SK-N-SH (cell line): ENCODE measurements around the gene IFNL4. TPM values are rescaled to one million over a fixed set of nuclear protein-coding genes. Genes with fewer than 3 reads are reported as not detected.
"Not testable (repeated sequence)": the region's sequence is repeated elsewhere in the genome, so short reads cannot be mapped to it uniquely, and the experiment has no call there.

ENCODE experiments used
- CTCF ChIA-PET: fragments of 300-600, 350-600 bp; formaldehyde crosslinking; extraction: SDS; loops from one replicate; lab custom pipeline; 2021; lab: Yijun Ruan, JAX
- POLR2A ChIA-PET: fragments of 350-600 bp; sonication (Branson Sonifier 250); formaldehyde crosslinking; extraction: SDS; loops from one replicate; lab custom pipeline; 2020; ENCODE audit warnings: antibody characterized with exemption, inconsistent platforms; lab: Yijun Ruan, JAX
- DNase-seq: peaks from one replicate; pipeline ENCODE4 v3.0.0; 2012
- H2AFZ ChIP-seq: fragments of 200-600 bp; sonication (generic); 2 replicates; pipeline ENCODE4 v1.8.1; 2016; ENCODE audit warnings: antibody characterized with exemption, mild to moderate bottlenecking, low read depth
- H3F3A ChIP-seq: fragments of 200-600 bp; sonication (generic); replicated peaks from 2 replicates; pipeline ENCODE3; 2016; ENCODE audit warnings: antibody characterized with exemption, mild to moderate bottlenecking; ENCODE audit not compliant: insufficient read depth
- H3K27ac ChIP-seq, 2 experiments: fragments of 200-500 bp in 1 of 2; fragments of 200-600 bp in 1 of 2; sonication (Bioruptor generic) in 1 of 2; sonication (generic), shearing (Covaris generic) in 1 of 2; 2 replicates each; pipeline versions ENCODE4 v1.5.1 to v1.6.1; 2014 to 2016; ENCODE audit warnings: low read depth in 2 of 2, inconsistent platforms in 1 of 2, low read length in 1 of 2, mild to moderate bottlenecking in 1 of 2, mixed read lengths in 1 of 2
- H3K27me3 ChIP-seq: fragments of 200-600 bp; sonication (generic), shearing (Covaris generic); 2 replicates; pipeline ENCODE4 v1.6.1; 2016; ENCODE audit warnings: mixed run types; ENCODE audit not compliant: insufficient read depth
- H3K36me3 ChIP-seq, 2 experiments: fragments of 200-500 bp in 1 of 2; fragments of 200-600 bp in 1 of 2; sonication (Bioruptor generic) in 1 of 2; sonication (generic) in 1 of 2; replicated peaks in 1 of 2; 2 replicates each; pipeline versions ENCODE3 to v1.5.1; 2014 to 2016; ENCODE audit warnings: low read length in 1 of 2, mild to moderate bottlenecking in 1 of 2; ENCODE audit not compliant: insufficient read depth in 2 of 2, control insufficient read depth in 1 of 2
- H3K4me1 ChIP-seq, 2 experiments: fragments of 200-500 bp in 1 of 2; fragments of 200-600 bp in 1 of 2; sonication (Bioruptor generic) in 1 of 2; sonication (generic), shearing (Covaris generic) in 1 of 2; 2 replicates each; pipeline versions ENCODE4 v1.5.1 to v1.6.1; 2014 to 2016; ENCODE audit warnings: low read depth in 1 of 2, low read length in 1 of 2, mixed run types in 1 of 2; ENCODE audit not compliant: insufficient read depth in 2 of 2, control insufficient read depth in 1 of 2
- H3K4me2 ChIP-seq: fragments of 200-600 bp; sonication (generic), shearing (Covaris generic); 2 replicates; pipeline ENCODE4 v1.6.1; 2017; ENCODE audit warnings: mixed run types
- H3K4me3 ChIP-seq, 2 experiments: fragments of 200-500 bp in 1 of 2; fragments of 200-600 bp in 1 of 2; sonication (Bioruptor generic) in 1 of 2; sonication (generic), shearing (Covaris generic) in 1 of 2; 2 replicates each; pipeline versions ENCODE4 v1.5.1 to v1.8.1; 2014 to 2016; ENCODE audit warnings: low read depth in 2 of 2, inconsistent platforms in 1 of 2, low read length in 1 of 2, mild to moderate bottlenecking in 1 of 2, mixed read lengths in 1 of 2, moderate library complexity in 1 of 2
- H3K79me2 ChIP-seq: fragments of 200-600 bp; sonication (generic); 2 replicates; pipeline ENCODE4 v1.8.1; 2017; ENCODE audit warnings: mild to moderate bottlenecking; ENCODE audit not compliant: insufficient read depth
- H3K9ac ChIP-seq: fragments of 200-600 bp; sonication (generic); 2 replicates; pipeline ENCODE4 v1.6.1; 2017; ENCODE audit warnings: mixed run types
- H3K9me2 ChIP-seq: fragments of 200-600 bp; sonication (generic); 2 replicates; pipeline ENCODE4 v1.6.1; 2017; ENCODE audit warnings: mixed run types
- H3K9me3 ChIP-seq: fragments of 200-600 bp; sonication (generic); 2 replicates; pipeline ENCODE4 v1.6.1; 2017; ENCODE audit warnings: mixed run types, mild to moderate bottlenecking, moderate library complexity
- H4K20me1 ChIP-seq: fragments of 200-600 bp; sonication (generic); 2 replicates; pipeline ENCODE4 v1.6.1; 2017; ENCODE audit warnings: mild to moderate bottlenecking, mixed run types; ENCODE audit not compliant: insufficient read depth
- CHD2 ChIP-seq: fragments of 150-350 bp; IDR thresholded peaks from 2 replicates; pipeline ENCODE4 v1.6.1; 2018; ENCODE audit warnings: low read length; ENCODE audit not compliant: partially characterized antibody
- FOSL2 ChIP-seq: IDR thresholded peaks from 2 replicates; pipeline ENCODE4 v1.4.0; 2012; ENCODE audit warnings: low read depth, mild to moderate bottlenecking, moderate library complexity, borderline replicate concordance
- GATA2 ChIP-seq: sonication (generic); formaldehyde crosslinking; IDR thresholded peaks from 2 replicates; pipeline ENCODE4 v1.5.0; 2020; ENCODE audit warnings: mild to moderate bottlenecking, missing genetic modification reagents
- MEF2A ChIP-seq: IDR thresholded peaks from 2 replicates; pipeline ENCODE4 v1.4.0; 2012; ENCODE audit warnings: low read depth, borderline replicate concordance
- NFIC ChIP-seq: IDR thresholded peaks from 2 replicates; pipeline ENCODE4 v1.4.0; 2012; ENCODE audit warnings: borderline replicate concordance
- NRF1 ChIP-seq: IDR thresholded peaks from 2 replicates; pipeline ENCODE4 v1.6.1; 2012; ENCODE audit warnings: low read depth, mild to moderate bottlenecking, low read length
- RAD21 ChIP-seq: IDR thresholded peaks from 2 replicates; pipeline ENCODE4 v1.6.1; 2012; ENCODE audit warnings: mild to moderate bottlenecking, low read length
- SIN3A ChIP-seq: IDR thresholded peaks from 2 replicates; pipeline ENCODE4 v1.6.1; 2012; ENCODE audit warnings: low read depth, mild to moderate bottlenecking, low read length, moderate library complexity, borderline replicate concordance
- WGBS: methylation state at CpG from one replicate; pipeline ENCODE4 v1.1.6; 2017; ENCODE audit warnings: low lambda C conversion rate; 5-methylcytosine and 5-hydroxymethylcytosine counted together
- polyA plus RNA-seq, 3 experiments: library from polyadenylated mRNA; depleted of rRNA; stranded (reverse); fragments of >200 nt; gene quantifications; 2 replicates each; pipeline ENCODE4 v1.2.3, GENCODE V29; 2012
- TF ChIP-seq, protein P1 (sequence below): IDR thresholded peaks from 2 replicates; pipeline ENCODE4; 2012
- TF ChIP-seq, protein P2 (sequence below): fragments of 150-350 bp; IDR thresholded peaks from 2 replicates; pipeline ENCODE4 v1.6.1; 2017; ENCODE audit warnings: antibody characterized with exemption, low read length, low read depth, borderline replicate concordance
- TF ChIP-seq, protein P3 (sequence below): IDR thresholded peaks from 2 replicates; pipeline ENCODE4 v1.4.0; 2012; ENCODE audit warnings: low read depth, borderline replicate concordance
- TF ChIP-seq, protein P4 (sequence below): fragments of 150-350 bp; IDR thresholded peaks from 2 replicates; pipeline ENCODE4 v1.6.1; 2016; ENCODE audit warnings: mild to moderate bottlenecking, low read depth, low read length

Gene IFNL4
- polyA plus RNA-seq, 1 of the 3 experiments (the other 2 are of a cell fraction): not detected

DNA sequence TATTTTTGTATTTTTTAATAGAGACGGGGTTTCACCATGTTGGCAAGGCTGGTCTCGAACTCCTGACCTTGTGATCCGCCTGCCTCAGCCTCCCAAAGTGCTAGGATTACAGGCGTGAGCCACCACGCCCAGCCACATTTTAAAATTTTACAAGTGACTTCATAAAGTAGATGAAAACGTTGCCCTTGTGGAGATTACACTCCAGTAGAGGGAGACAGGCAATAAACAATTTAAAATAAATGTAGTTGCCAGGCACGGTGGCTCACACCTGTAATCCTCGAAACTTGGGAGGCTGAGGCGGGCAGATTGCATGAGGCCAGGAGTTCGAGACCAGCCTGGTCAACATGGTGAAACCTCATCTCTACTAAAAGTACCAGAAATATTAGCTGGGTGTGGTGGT lies 29.5 kb downstream of the IFNL4 start:
- H3K9me3 ChIP-seq, H3K4me1 ChIP-seq, H3K79me2 ChIP-seq, POLR2A ChIA-PET, H3F3A ChIP-seq, H3K9me2 ChIP-seq, DNase-seq, H3K4me2 ChIP-seq, H3K36me3 ChIP-seq, H2AFZ ChIP-seq, H3K27ac ChIP-seq, H3K27me3 ChIP-seq, H4K20me1 ChIP-seq, H3K9ac ChIP-seq, H3K4me3 ChIP-seq: not testable (repeated sequence)
- 12% methylated on average over 10 of the region's 10 CpGs for WGBS
- TF ChIP-seq RAD21: 0 out of 2 replicates have a peak, but pooled peaks have one; percentile 6
- CTCF ChIA-PET: interaction anchor here (1.0 kb wide), 1 partner anchor 167 kb away, joined by 3 read pairs; no protein-coding TSS in a partner anchor

DNA sequence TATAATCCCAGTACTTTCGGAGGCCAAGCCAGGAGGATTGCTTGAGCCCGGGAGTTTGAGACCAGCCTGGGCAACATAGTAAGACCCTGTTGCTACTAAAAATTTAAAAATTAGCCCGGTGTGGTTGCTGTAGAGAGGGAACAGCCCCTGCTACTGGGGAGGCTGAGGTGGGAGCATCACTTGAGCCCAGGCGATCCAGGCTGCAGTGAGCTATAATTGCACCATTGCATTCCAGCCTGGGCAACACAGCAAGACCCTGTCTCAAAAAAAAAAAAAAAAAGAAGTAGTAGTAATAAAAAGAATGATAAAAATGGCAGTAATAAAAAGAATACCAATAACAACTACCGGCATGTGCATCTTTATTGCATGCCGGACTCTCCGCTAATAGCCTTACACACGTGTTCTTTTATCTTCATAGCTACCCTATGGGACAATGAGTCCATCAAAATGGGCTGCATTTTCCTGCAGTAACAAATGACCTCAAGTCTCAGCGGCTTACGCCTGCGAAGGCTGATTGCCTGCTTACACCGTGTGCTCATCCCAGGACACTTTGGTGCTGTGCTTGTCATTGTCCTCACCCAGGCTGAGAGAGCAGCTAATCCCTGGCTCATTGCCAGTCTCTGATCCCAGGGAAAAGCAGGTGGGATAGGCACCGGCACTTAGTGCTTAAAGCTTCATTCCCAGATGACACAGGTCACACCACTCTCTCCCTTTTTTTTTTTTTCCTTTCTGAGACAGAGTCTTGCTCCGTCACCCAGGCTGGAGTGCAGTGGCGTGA lies 30.2 kb downstream of the IFNL4 start:
- no peaks in the 10 kb centered on the region for H3K36me3 ChIP-seq
- H3K9me3 ChIP-seq: no peaks in the 10 kb centered on the region
- H3K4me2 ChIP-seq: no peak overlapping the region
- WGBS: 40% methylated on average over 15 of the region's 15 CpGs
- TF ChIP-seq MEF2A (no peak), GATA2 (CRISPR knock-in tag) (no peak), SIN3A (no peak), NRF1 (no peak), CHD2 (no peak), FOSL2 (no peak), NFIC (no peak)
- TF ChIP-seq, protein P1, sequence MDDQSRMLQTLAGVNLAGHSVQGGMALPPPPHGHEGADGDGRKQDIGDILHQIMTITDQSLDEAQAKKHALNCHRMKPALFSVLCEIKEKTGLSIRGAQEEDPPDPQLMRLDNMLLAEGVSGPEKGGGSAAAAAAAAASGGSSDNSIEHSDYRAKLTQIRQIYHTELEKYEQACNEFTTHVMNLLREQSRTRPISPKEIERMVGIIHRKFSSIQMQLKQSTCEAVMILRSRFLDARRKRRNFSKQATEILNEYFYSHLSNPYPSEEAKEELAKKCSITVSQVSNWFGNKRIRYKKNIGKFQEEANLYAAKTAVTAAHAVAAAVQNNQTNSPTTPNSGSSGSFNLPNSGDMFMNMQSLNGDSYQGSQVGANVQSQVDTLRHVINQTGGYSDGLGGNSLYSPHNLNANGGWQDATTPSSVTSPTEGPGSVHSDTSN: no peak
- TF ChIP-seq, protein P2, sequence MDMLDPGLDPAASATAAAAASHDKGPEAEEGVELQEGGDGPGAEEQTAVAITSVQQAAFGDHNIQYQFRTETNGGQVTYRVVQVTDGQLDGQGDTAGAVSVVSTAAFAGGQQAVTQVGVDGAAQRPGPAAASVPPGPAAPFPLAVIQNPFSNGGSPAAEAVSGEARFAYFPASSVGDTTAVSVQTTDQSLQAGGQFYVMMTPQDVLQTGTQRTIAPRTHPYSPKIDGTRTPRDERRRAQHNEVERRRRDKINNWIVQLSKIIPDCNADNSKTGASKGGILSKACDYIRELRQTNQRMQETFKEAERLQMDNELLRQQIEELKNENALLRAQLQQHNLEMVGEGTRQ: no peak
- TF ChIP-seq, protein P3, sequence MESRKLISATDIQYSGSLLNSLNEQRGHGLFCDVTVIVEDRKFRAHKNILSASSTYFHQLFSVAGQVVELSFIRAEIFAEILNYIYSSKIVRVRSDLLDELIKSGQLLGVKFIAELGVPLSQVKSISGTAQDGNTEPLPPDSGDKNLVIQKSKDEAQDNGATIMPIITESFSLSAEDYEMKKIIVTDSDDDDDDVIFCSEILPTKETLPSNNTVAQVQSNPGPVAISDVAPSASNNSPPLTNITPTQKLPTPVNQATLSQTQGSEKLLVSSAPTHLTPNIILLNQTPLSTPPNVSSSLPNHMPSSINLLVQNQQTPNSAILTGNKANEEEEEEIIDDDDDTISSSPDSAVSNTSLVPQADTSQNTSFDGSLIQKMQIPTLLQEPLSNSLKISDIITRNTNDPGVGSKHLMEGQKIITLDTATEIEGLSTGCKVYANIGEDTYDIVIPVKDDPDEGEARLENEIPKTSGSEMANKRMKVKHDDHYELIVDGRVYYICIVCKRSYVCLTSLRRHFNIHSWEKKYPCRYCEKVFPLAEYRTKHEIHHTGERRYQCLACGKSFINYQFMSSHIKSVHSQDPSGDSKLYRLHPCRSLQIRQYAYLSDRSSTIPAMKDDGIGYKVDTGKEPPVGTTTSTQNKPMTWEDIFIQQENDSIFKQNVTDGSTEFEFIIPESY: no peak
- TF ChIP-seq, protein P4, sequence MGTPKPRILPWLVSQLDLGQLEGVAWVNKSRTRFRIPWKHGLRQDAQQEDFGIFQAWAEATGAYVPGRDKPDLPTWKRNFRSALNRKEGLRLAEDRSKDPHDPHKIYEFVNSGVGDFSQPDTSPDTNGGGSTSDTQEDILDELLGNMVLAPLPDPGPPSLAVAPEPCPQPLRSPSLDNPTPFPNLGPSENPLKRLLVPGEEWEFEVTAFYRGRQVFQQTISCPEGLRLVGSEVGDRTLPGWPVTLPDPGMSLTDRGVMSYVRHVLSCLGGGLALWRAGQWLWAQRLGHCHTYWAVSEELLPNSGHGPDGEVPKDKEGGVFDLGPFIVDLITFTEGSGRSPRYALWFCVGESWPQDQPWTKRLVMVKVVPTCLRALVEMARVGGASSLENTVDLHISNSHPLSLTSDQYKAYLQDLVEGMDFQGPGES: no peak
- no peaks in the 10 kb centered on the region for H3K9me2 ChIP-seq
- H2AFZ ChIP-seq: no peak overlapping the region
- ChIA-PET POLR2A (no interaction called here), CTCF (interaction anchor here (0.6 to 1.0 kb wide), 2 partner anchors 23 to 166 kb away, joined by 3 read pairs; no protein-coding TSS in a partner anchor)
- no peaks in the 10 kb centered on the region for H3K79me2 ChIP-seq
- no peak overlapping the region for H3K4me3 ChIP-seq
- no peak overlapping the region for H3K27ac ChIP-seq
- no peaks in the 10 kb centered on the region for H3K4me1 ChIP-seq
- DNase-seq: no peak
- H3F3A ChIP-seq: no peaks in the 10 kb centered on the region
- no peaks in the 10 kb centered on the region; the same call in 1 of the 2 replicates for H3K27me3 ChIP-seq
- H3K9ac ChIP-seq: no peak overlapping the region
- H4K20me1 ChIP-seq: no peaks in the 10 kb centered on the region
